ENCODE results near the gene KCNK16.

Gene KCNK16

DNA sequence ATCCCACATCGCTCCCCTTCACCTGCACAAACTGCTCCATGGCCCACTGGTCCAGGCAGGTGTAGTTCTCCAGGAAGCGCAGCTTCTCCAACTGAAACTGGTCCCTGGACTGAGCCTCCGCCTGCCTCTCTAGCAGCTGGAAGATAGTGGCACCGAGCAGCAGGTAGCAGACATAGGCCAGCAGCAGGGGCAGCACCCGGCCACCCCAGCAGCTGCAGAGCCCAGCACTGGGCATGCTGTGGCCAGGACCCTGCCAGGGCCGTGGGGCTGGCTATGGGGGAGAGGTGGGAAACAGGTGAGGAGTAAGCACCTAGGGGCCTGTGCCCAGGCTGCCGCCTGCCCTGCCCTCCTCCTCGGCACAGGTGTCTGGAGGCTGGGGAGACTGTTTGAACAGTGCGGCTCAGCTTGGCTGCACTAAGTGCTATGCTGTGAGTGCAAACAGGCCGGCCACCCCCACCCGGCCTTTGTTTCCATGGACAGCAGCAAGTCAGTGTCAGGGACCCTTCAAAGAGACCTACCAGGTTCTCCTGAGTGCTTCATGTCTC is at the start of gene KCNK16:
TSS of gene KCNK16 (minus strand) at position 397 of the 545 bp plus-strand sequence. CDS start at position 235, 162 bp downstream.
- TF ChIP-seq, protein P1, sequence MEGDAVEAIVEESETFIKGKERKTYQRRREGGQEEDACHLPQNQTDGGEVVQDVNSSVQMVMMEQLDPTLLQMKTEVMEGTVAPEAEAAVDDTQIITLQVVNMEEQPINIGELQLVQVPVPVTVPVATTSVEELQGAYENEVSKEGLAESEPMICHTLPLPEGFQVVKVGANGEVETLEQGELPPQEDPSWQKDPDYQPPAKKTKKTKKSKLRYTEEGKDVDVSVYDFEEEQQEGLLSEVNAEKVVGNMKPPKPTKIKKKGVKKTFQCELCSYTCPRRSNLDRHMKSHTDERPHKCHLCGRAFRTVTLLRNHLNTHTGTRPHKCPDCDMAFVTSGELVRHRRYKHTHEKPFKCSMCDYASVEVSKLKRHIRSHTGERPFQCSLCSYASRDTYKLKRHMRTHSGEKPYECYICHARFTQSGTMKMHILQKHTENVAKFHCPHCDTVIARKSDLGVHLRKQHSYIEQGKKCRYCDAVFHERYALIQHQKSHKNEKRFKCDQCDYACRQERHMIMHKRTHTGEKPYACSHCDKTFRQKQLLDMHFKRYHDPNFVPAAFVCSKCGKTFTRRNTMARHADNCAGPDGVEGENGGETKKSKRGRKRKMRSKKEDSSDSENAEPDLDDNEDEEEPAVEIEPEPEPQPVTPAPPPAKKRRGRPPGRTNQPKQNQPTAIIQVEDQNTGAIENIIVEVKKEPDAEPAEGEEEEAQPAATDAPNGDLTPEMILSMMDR (IDR thresholded peaks at IDR 0.05) = no peak

DNA sequence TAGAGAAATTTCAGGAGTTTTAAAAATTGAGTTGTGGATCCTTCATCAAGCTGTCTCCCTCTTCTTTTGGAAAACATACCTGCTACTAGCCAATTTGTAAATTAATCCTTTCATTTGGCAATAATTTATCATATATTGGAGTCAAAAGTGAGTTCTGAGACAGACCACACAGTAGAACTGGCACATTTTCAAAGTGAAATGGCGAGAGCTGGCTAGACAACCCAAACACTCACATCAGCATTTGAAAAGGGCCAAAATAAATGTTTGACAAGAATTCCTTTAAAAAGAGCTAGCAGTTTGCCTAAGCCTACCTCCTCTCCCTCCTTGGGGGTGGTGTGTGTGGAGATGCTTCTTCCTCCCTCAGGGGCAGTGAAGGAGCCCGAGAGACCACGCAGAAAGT is 47.9 kb upstream of the KCNK16 start:
- TF ChIP-seq, protein P1 (IDR thresholded peaks at IDR 0.05) = 0 out of 2 replicates have a peak, but pooled peaks have one; percentile 2

DNA sequence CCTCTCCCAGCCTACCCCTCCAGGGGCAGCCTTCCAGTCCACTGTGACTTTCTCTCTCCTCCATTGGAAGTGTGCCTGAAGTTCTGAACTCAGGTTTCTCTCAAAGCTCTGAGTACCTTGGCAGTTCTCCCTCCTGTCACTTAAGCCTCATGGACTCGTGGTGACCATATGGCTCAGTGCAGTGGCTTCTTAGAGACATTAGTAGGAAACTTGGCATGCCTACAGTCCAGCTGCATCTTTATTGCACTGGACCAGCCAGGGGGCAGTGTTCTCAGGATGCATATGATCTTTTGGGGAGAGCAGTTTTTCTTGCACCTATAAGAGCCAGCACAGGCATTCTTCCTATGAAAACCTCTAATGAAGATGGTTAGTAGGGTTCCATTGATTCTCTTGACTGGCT is 47.5 kb upstream of the KCNK16 start:
- TF ChIP-seq, protein P1 (IDR thresholded peaks at IDR 0.05) = peak; percentile 31; the same call in 1 of the 2 replicates

DNA sequence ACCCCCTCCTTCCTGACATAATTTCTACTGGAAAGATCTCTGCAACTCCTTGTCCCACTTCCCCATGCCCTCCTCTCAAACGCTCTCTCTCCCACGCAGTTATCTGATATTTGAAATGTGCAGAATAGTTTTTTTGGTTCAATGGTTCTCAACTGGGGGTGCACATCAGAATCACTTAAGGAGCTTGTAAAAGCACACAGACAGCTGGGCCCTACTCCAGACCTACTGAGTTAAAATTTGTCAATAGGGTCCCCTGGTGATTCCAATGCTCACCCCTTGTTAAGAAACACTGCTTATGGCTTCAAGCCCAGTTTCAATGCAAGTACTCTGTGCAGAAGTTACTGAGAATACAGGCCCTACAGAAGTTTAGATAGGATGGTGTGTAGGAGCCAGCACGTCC is 45.2 kb upstream of the KCNK16 start:
- TF ChIP-seq, protein P1 (IDR thresholded peaks at IDR 0.05) = no peak

DNA sequence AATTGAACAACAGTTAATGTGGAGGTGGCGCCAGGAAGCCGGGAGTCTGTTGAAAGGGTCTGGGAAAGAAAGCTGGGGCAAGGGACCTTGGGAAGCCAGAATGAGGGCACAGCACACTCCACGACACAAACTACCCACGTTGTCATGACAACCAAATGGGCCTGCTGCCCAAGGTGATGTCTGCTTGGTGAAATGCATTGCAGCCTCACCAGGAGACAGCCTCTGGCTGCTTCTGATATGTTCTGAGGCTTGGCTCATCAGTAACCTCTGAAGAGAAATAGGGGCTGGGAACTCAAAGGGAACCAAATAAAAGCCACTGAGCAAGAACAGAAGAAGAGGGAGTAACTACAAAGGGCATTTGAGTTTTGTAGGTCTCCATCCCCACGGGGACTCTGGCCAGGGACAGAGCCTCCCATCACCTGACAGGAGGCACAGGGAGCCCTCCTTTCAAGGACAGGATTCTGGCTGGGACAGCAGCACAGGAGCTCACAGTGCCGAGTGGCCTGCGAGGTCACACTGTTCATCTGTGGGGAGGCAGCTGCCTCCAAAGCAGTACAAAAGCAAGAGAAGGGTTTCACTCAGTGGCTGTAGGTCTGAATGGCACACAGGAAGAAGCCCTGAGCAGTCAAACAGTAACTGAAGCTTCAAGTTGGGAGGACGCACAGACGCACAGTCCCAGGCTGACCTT is 44.6 kb upstream of the KCNK16 start:
- TF ChIP-seq, protein P1 (IDR thresholded peaks at IDR 0.05) = no peak

DNA sequence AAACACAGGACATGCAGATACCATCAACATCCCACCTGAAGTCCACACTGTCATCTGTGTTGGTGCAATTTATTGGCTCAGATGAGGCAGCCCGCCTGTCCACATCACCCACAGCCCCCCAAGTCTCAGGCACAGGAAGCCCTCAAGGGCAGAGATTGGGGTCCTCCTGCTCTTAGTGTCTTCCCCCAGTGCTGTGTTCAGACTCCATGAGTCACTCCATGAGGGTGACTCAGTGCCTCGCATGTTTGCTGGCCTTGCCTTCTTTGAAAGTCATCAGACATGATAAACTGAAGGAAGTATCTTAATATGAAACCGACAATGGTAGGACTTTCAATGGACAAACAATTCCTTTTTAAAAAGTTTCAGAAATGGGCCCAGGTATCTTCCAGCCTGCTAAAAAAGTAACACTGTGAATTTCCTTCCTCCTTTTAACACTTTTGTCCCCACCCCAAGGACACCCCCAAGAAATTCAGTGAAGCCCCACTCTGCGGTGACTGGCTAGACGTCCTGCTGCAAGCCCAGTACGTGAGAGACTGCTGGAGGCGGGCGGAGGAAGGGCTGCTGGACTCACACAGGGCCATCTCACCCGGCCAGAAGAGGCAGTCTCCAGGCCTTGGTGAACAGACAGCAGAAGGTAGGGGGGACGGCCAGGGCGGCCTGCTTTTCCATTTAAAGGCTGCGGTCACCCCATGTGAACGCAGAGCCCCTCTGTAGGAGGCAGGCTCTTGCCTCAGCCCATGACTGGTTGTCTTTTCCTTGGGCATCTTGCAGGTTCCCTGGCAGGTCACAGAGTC is 43.0 kb upstream of the KCNK16 start:
- TF ChIP-seq, protein P1 (IDR thresholded peaks at IDR 0.05) = no peak

DNA sequence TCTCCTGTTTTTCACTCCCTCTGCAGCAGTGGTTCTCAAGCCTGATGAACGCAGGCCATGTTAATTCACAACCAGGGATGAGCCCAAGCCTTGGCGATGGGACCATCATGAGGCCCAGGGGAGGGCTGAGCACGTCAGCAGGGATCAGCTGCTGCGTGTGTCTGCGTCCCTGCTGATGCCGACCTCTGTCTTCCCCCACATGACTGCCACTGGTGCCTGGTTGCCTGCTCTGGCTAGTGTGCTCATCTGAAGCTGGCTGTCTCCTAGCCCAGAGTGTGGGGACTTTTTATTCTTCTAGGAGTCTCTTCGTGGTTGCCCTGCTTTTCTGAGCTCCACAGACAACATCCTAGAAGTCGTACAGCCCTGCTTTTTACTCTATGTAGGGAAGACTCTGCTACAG is 40.8 kb upstream of the KCNK16 start:
- TF ChIP-seq, protein P1 (IDR thresholded peaks at IDR 0.05) = no peak
